Measurements from ENCODE around the gene TMSB15A. TPM values are rescaled to one million over a fixed set of nuclear protein-coding genes. Genes with fewer than 3 reads are reported as not detected.
A peak's percentile ranks its signal among the peaks of the same experiment; 100 is the strongest.

Gene TMSB15A
- total RNA-seq (ENCODE audit: unreplicated experiment), result 213 TPM
- long read RNA-seq, transcript TMSB15A-201 (3 exons, 685 nt), result major isoform, 147 of 159 reads
- long read RNA-seq, partial matches to known transcripts, result 8 of 159 reads
- long read RNA-seq, other reads (novel, unspliced or antisense), result 4 of 159 reads

- peak within 1 kb of the TSS; percentile 97 for H3K27ac Mint-ChIP-seq (ENCODE audit: unreplicated experiment)
- no peaks in the 10 kb centered on the region for H3K36me3 Mint-ChIP-seq (ENCODE audit: unreplicated experiment)
- no peaks in the 10 kb centered on the region for H3K27me3 Mint-ChIP-seq (ENCODE audit: unreplicated experiment)
- H3K9me3 Mint-ChIP-seq (ENCODE audit: unreplicated experiment), result peaks cover 3% of the 10 kb centered on the region
- DNase-seq, result peak; percentile 84
- TF ChIP-seq CTCF (IDR thresholded peaks at IDR 0.05; ENCODE audit: partially characterized antibody, unreplicated experiment), result no peak
- H3K4me3 Mint-ChIP-seq (ENCODE audit: unreplicated experiment), result peak within 1 kb of the TSS; percentile 94
- peaks cover 6% of the 10 kb centered on the region for H3K4me1 Mint-ChIP-seq (ENCODE audit: low read depth, unreplicated experiment)
Measured at GRCh38 chrX:102515975-102516941, at the start of gene TMSB15A. TSS of gene TMSB15A (minus strand) at chrX:102516739.

- H3K4me3 Mint-ChIP-seq (ENCODE audit: unreplicated experiment), result no peak overlapping the region
- no peak for TF ChIP-seq CTCF (IDR thresholded peaks at IDR 0.05; ENCODE audit: partially characterized antibody, unreplicated experiment)
- H3K9me3 Mint-ChIP-seq (ENCODE audit: unreplicated experiment), result no peaks in the 10 kb centered on the region
- no peak for DNase-seq
- H3K27me3 Mint-ChIP-seq (ENCODE audit: unreplicated experiment), result no peaks in the 10 kb centered on the region
- H3K4me1 Mint-ChIP-seq (ENCODE audit: low read depth, unreplicated experiment), result no peaks in the 10 kb centered on the region
- no peak overlapping the region for H3K27ac Mint-ChIP-seq (ENCODE audit: unreplicated experiment)
- H3K36me3 Mint-ChIP-seq (ENCODE audit: unreplicated experiment), result no peaks in the 10 kb centered on the region
Measured at GRCh38 chrX:102560423-102561068, 44.0 kb upstream of the TMSB15A start.

GRCh38 chrX:102558607-102559006 is 42.1 kb upstream of the TMSB15A start:
- Mint-ChIP-seq H3K4me1 (ENCODE audit: low read depth, unreplicated experiment) (no peaks in the 10 kb centered on the region), H3K27me3 (ENCODE audit: unreplicated experiment) (no peaks in the 10 kb centered on the region), H3K9me3 (ENCODE audit: unreplicated experiment) (no peaks in the 10 kb centered on the region), H3K27ac (ENCODE audit: unreplicated experiment) (no peak overlapping the region), H3K36me3 (ENCODE audit: unreplicated experiment) (no peaks in the 10 kb centered on the region), H3K4me3 (ENCODE audit: unreplicated experiment) (no peak overlapping the region)
- TF ChIP-seq CTCF (IDR thresholded peaks at IDR 0.05; ENCODE audit: partially characterized antibody, unreplicated experiment), result no peak
- DNase-seq, result no peak

- peaks cover 3% of the 10 kb centered on the region for H3K27me3 Mint-ChIP-seq (ENCODE audit: unreplicated experiment)
- no peaks in the 10 kb centered on the region for H3K9me3 Mint-ChIP-seq (ENCODE audit: unreplicated experiment)
- no peaks in the 10 kb centered on the region for H3K4me1 Mint-ChIP-seq (ENCODE audit: low read depth, unreplicated experiment)
- DNase-seq, result no peak
- H3K4me3 Mint-ChIP-seq (ENCODE audit: unreplicated experiment), result no peak overlapping the region
- H3K27ac Mint-ChIP-seq (ENCODE audit: unreplicated experiment), result no peak overlapping the region
- no peak for TF ChIP-seq CTCF (IDR thresholded peaks at IDR 0.05; ENCODE audit: partially characterized antibody, unreplicated experiment)
- H3K36me3 Mint-ChIP-seq (ENCODE audit: unreplicated experiment), result no peaks in the 10 kb centered on the region
Measured at GRCh38 chrX:102548231-102548630, 31.7 kb upstream of the TMSB15A start.
